ENCODE results near the gene PLA2G2C. TPM values are rescaled to one million over a fixed set of nuclear protein-coding genes. Genes with fewer than 3 reads are reported as not detected.

The PLA2G2C gene
- total and polyA plus RNA-seq, 2 of the 8 experiments (the other 6 are each of a cell fraction or from before 2014, with no cell fraction given): not detected

- WGBS, 2 experiments (ENCODE audit: extremely low coverage in 1 of 2, insufficient coverage in 1 of 2, insufficient read length in 1 of 2, insufficient replicate concordance in 2 of 2, low coverage in 1 of 2, low lambda C conversion rate in 2 of 2, missing lambda C conversion rate in 1 of 2): 88% methylated on average over 7 of the region's 7 CpGs; no CpG with 5 or more reads in 1 of the 2 experiments
- FAIRE-seq: no peak
- TF ChIP-seq ASH2L (IDR thresholded peaks at IDR 0.05; ENCODE audit: low read length) (no peak), CHD1 (IDR thresholded peaks at IDR 0.05; ENCODE audit: low read depth, low read length) (no peak), TAF7 (optimal IDR thresholded peaks at IDR 0.05; ENCODE audit: borderline replicate concordance, low read depth, low read length) (no peak), HDAC2 (IDR thresholded peaks at IDR 0.05; ENCODE audit: borderline replicate concordance in 1 of 2, low read depth in 2 of 2, low read length in 2 of 2) (no peak), JUN (IDR thresholded peaks at IDR 0.05; ENCODE audit: low read depth, low read length) (no peak), CBX8 (IDR thresholded peaks at IDR 0.05; ENCODE audit: borderline replicate concordance, low read depth, low read length) (no peak), CHD2 (IDR thresholded peaks at IDR 0.05; ENCODE audit: low read length) (no peak), HDAC6 (IDR thresholded peaks at IDR 0.05; ENCODE audit: low read depth, low read length) (no peak), SIRT6 (IDR thresholded peaks at IDR 0.05; ENCODE audit: low read length) (no peak), SUZ12 (IDR thresholded peaks at IDR 0.05; ENCODE audit: low read length) (no peak), SP1 (IDR thresholded peaks at IDR 0.05; ENCODE audit: low read depth, low read length) (no peak), TCF12 (IDR thresholded peaks at IDR 0.05; ENCODE audit: low read depth, low read length) (no peak)
- TF ChIP-seq, protein P1, sequence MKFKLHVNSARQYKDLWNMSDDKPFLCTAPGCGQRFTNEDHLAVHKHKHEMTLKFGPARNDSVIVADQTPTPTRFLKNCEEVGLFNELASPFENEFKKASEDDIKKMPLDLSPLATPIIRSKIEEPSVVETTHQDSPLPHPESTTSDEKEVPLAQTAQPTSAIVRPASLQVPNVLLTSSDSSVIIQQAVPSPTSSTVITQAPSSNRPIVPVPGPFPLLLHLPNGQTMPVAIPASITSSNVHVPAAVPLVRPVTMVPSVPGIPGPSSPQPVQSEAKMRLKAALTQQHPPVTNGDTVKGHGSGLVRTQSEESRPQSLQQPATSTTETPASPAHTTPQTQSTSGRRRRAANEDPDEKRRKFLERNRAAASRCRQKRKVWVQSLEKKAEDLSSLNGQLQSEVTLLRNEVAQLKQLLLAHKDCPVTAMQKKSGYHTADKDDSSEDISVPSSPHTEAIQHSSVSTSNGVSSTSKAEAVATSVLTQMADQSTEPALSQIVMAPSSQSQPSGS (IDR thresholded peaks at IDR 0.05; ENCODE audit: low read length): no peak
Measured at GRCh38 chr1:20124456-20125057, 61.8 kb downstream of the PLA2G2C start.

More at GRCh38 chr1:20124456-20125057, 61.8 kb downstream of the PLA2G2C start:
- Histone ChIP-seq H4K5ac (ENCODE audit: insufficient read length, low read depth, low read length) (no peak overlapping the region), H3K79me2 (ENCODE audit: control insufficient read depth in 1 of 2, insufficient read depth in 2 of 2, low read length in 2 of 2) (no peaks in the 10 kb centered on the region), H3K4ac (replicated peaks; ENCODE audit: insufficient read length, low read depth, low read length) (no peak overlapping the region), H3K9ac (replicated peaks in 1 of 4; ENCODE audit: extremely low read depth in 1 of 4, low read depth in 3 of 4, low read length in 3 of 4) (no peak overlapping the region), H3K18ac (ENCODE audit: extremely low read depth, low read length) (no peak overlapping the region), H3K79me1 (ENCODE audit: low read depth, low read length) (no peaks in the 10 kb centered on the region), H2BK120ac (replicated peaks; ENCODE audit: low read depth, low read length) (no peak overlapping the region), H2AK5ac (ENCODE audit: low read depth, low read length) (no peak overlapping the region), H3K4me2 (ENCODE audit: insufficient read depth in 1 of 2, low read depth in 2 of 2, low read length in 2 of 2) (no peak overlapping the region), H3K9me3 (ENCODE audit: insufficient read depth in 2 of 2, low read depth in 1 of 2, low read length in 1 of 2) (no peaks in the 10 kb centered on the region), H3K14ac (ENCODE audit: insufficient read length) (no peak overlapping the region), H3K27me3 (replicated peaks in 1 of 4; ENCODE audit: control insufficient read depth in 3 of 4, extremely low read depth in 1 of 4, insufficient read depth in 3 of 4, low read length in 3 of 4) (no peaks in the 10 kb centered on the region), H3K56ac (replicated peaks; ENCODE audit: insufficient read length, low read depth, low read length) (no peak overlapping the region), H2BK20ac (ENCODE audit: low read length) (no peak overlapping the region), H3K36me3 (ENCODE audit: control insufficient read depth in 2 of 4, insufficient read depth in 4 of 4, low read length in 3 of 4) (no peaks in the 10 kb centered on the region), H3K4me3 (ENCODE audit: extremely low read depth in 1 of 4, insufficient read depth in 2 of 4, low read depth in 3 of 4, low read length in 4 of 4) (no peak overlapping the region), H4K91ac (replicated peaks; ENCODE audit: insufficient read length, low read length) (no peak overlapping the region), H3K27ac (ENCODE audit: low read depth, low read length) (no peak overlapping the region), H2BK5ac (ENCODE audit: low read depth, low read length) (no peak overlapping the region), H4K8ac (ENCODE audit: extremely low read depth, insufficient read depth, low read length) (no peak overlapping the region), H4K20me1 (replicated peaks in 1 of 2; ENCODE audit: control insufficient read depth in 1 of 2, insufficient read depth in 2 of 2, low read length in 2 of 2) (no peaks in the 10 kb centered on the region), H3K23ac (ENCODE audit: insufficient read length) (no peak overlapping the region), H2BK15ac (ENCODE audit: low read length) (no peak overlapping the region), H2BK12ac (ENCODE audit: low read depth, low read length) (no peak overlapping the region), H2AFZ (ENCODE audit: low read length) (no peak overlapping the region), H3K4me1 (replicated peaks in 1 of 4; ENCODE audit: control insufficient read depth in 3 of 4, insufficient read depth in 4 of 4, low read length in 3 of 4) (no peaks in the 10 kb centered on the region), H3K23me2 (ENCODE audit: low read depth, low read length) (no peaks in the 10 kb centered on the region)
- POLR2A ChIA-PET (ENCODE audit: partially characterized antibody): interaction anchor here (0.6 kb wide), 1 partner anchor 435 kb away, joined by 3 read pairs; no protein-coding TSS in a partner anchor
- no peak for DNase-seq (ENCODE audit: low read depth in 1 of 2, low spot score in 2 of 2)
- CTCF ChIA-PET (ENCODE audit: partially characterized antibody): interaction anchor here (0.8 to 4.1 kb wide), 7 partner anchors 10 to 313 kb away, joined by 3 to 23 read pairs (median 6); no protein-coding TSS in a partner anchor

Data from H1 (cell line).